HepG2 (cell line): ENCODE measurements around the gene ZNF740. TPM values are rescaled to one million over a fixed set of nuclear protein-coding genes. Genes with fewer than 3 reads are reported as not detected.
"Not testable (repeated sequence)": the region's sequence is repeated elsewhere in the genome, so short reads cannot be mapped to it uniquely, and the experiment has no call there.

Experiments used
- ARID5B ChIP-seq: IDR thresholded peaks from 2 replicates; pipeline ENCODE4 v1.4.0; 2020; ENCODE audit warnings: mild to moderate bottlenecking, missing genetic modification reagents
- CEBPG ChIP-seq: IDR thresholded peaks from 2 replicates; pipeline ENCODE4 v1.6.1; 2016
- FOXA1 ChIP-seq, 2 experiments: fragments of 450-650 bp in 1 of 2; sonication (generic) in 1 of 2; formaldehyde crosslinking in 1 of 2; IDR thresholded peaks; 2 replicates each; pipeline versions ENCODE4 v1.4.0 to v1.6.1; 2016 to 2020; ENCODE audit warnings: missing genetic modification reagents in 1 of 2
- HDAC2 ChIP-seq: sonication (generic); formaldehyde crosslinking; IDR thresholded peaks from 2 replicates; pipeline ENCODE4 v1.4.0; 2020; ENCODE audit warnings: missing genetic modification reagents
- HNF4A ChIP-seq: sonication (generic); formaldehyde crosslinking; IDR thresholded peaks from 2 replicates; pipeline ENCODE4 v1.4.0; 2020; ENCODE audit warnings: missing genetic modification reagents
- SOX6 ChIP-seq, 2 experiments: fragments of 450-650 bp in 1 of 2; sonication (generic) in 1 of 2; formaldehyde crosslinking in 1 of 2; IDR thresholded peaks; 2 replicates each; pipeline versions ENCODE4 v1.4.0 to v1.6.1; 2017 to 2020; ENCODE audit warnings: antibody characterized with exemption in 1 of 2, mild to moderate bottlenecking in 1 of 2, missing genetic modification reagents in 1 of 2
- ZNF121 ChIP-seq: sonication (generic); formaldehyde crosslinking; IDR thresholded peaks from 2 replicates; pipeline ENCODE4 v1.5.0; 2020; ENCODE audit warnings: mild to moderate bottlenecking, missing genetic modification reagents
- ZNF263 ChIP-seq: sonication (generic); formaldehyde crosslinking; IDR thresholded peaks from 2 replicates; pipeline ENCODE4 v1.4.0; 2020; ENCODE audit warnings: missing genetic modification reagents
- ZNF280D ChIP-seq: sonication (generic); formaldehyde crosslinking; IDR thresholded peaks from 2 replicates; pipeline ENCODE4 v1.5.1; 2020; ENCODE audit warnings: mild to moderate bottlenecking, missing genetic modification reagents
- ZNF3 ChIP-seq: IDR thresholded peaks from 2 replicates; pipeline ENCODE4 v1.7.0; 2017; ENCODE audit warnings: inconsistent platforms
- ZNF362 ChIP-seq: sonication (generic); formaldehyde crosslinking; IDR thresholded peaks from 2 replicates; pipeline ENCODE4 v1.4.0; 2020; ENCODE audit warnings: missing genetic modification reagents, mild to moderate bottlenecking, borderline replicate concordance
- ZNF770 ChIP-seq: sonication (generic); formaldehyde crosslinking; IDR thresholded peaks from 2 replicates; pipeline ENCODE4 v1.5.0; 2020; ENCODE audit warnings: mild to moderate bottlenecking, missing genetic modification reagents
- polyA plus RNA-seq, 8 experiments: library from polyadenylated mRNA; depleted of rRNA in 3 of 8; stranded (reverse) in 7 of 8; unstranded in 1 of 8; fragments of >200 nt; fragmentation: Illumina TruSeq in 4 of 8; extraction: Trizol in 4 of 8; gene quantifications; 2 replicates each; pipeline versions ENCODE4 v1.2.1 to v1.2.3, GENCODE V29; 2011 to 2016; ENCODE audit warnings: low read depth in 4 of 8, missing spikeins in 1 of 8, mixed read lengths in 1 of 8; ENCODE audit not compliant: insufficient read depth in 1 of 8
- total RNA-seq, 5 experiments: library from RNA; depleted of rRNA; stranded (reverse); fragments of >200 nt; fragmentation: Illumina TruSeq; extraction: Trizol; gene quantifications; 2 replicates each; pipeline ENCODE4 v1.2.3, GENCODE V29; 2016; ENCODE audit warnings: low read depth in 1 of 5
- TF ChIP-seq, protein P1 (sequence below): sonication (generic); formaldehyde crosslinking; IDR thresholded peaks from 2 replicates; pipeline ENCODE4 v1.4.0; 2020; ENCODE audit warnings: missing genetic modification reagents

Gene ZNF740
- total and polyA plus RNA-seq, 2 of the 13 experiments (the other 11 are each of a cell fraction or from before 2014, with no cell fraction given), result 16.9 to 19.0 TPM

DNA sequence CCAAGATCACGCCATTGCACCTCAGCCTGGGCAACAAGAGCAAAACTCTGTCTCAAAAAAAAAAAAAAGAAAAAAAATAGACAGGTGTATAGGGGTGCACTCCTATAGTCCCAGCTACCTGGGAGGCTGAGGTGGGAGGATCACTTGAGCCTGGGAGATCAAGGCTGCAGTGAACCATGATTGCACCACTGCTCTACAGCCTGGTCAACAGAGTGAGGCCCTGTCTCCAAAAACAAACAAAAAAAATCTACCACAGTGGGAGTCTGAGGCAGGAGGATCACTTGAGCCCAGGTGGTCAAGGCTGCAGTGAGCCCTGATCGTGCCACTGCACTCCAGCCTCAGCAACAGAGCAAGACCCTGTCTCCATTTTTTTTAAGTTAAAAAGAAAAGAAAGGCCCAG is 17.5 kb upstream of the ZNF740 start (continued):
- TF ChIP-seq ZNF770 (peak; percentile 99), FOXA1 (CRISPR knock-in tag; IDR thresholded peaks at IDR 0.05) (peak; percentile 16; the same call in 1 of the 2 replicates), ZNF3 (CRISPR knock-in tag) (peak; percentile 67; the same call in 1 of the 2 replicates), SOX6 (CRISPR knock-in tag; IDR thresholded peaks at IDR 0.05) (peak; percentile 33; the same call in 1 of the 2 replicates), ZNF362 (peak; percentile 74; the same call in 1 of the 2 replicates), ZNF280D (0 out of 2 replicates have a peak, but pooled peaks have one; percentile 23), CEBPG (peak; percentile 51; the same call in 1 of the 2 replicates), ZNF121 (peak; percentile 90), HNF4A (CRISPR knock-in tag) (0 out of 2 replicates have a peak, but pooled peaks have one; percentile 39), ZNF263 (CRISPR knock-in tag) (peak; percentile 56), ARID5B (CRISPR knock-in tag) (0 out of 2 replicates have a peak, but pooled peaks have one; percentile 20), HDAC2 (CRISPR knock-in tag) (0 out of 2 replicates have a peak, but pooled peaks have one; percentile 35)
- not testable (repeated sequence) for TF ChIP-seq FOXA1, SOX6 (IDR thresholded peaks at IDR 0.05)
- TF ChIP-seq, protein P1, sequence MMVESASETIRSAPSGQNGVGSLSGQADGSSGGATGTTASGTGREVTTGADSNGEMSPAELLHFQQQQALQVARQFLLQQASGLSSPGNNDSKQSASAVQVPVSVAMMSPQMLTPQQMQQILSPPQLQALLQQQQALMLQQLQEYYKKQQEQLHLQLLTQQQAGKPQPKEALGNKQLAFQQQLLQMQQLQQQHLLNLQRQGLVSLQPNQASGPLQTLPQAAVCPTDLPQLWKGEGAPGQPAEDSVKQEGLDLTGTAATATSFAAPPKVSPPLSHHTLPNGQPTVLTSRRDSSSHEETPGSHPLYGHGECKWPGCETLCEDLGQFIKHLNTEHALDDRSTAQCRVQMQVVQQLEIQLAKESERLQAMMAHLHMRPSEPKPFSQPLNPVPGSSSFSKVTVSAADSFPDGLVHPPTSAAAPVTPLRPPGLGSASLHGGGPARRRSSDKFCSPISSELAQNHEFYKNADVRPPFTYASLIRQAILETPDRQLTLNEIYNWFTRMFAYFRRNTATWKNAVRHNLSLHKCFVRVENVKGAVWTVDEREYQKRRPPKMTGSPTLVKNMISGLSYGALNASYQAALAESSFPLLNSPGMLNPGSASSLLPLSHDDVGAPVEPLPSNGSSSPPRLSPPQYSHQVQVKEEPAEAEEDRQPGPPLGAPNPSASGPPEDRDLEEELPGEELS (CRISPR knock-in tag), result 0 out of 2 replicates have a peak, but pooled peaks have one; percentile 38
